ENCODE measurements around the gene CNTN4. TPM values are rescaled to one million over a fixed set of nuclear protein-coding genes. Genes with fewer than 3 reads are reported as not detected.

Gene CNTN4
- total RNA-seq, 4 donors from 2014 or later: 2.6 to 91.2 (median 13.2) TPM

GRCh38 chr3:2727101-2727500 is 628.4 kb downstream of the CNTN4 start:
- DNase-seq: no peak
- H3K4me1 ChIP-seq: no peaks in the 10 kb centered on the region
- no peaks in the 10 kb centered on the region for H3K9me3 ChIP-seq
- TF ChIP-seq CTCF (IDR thresholded peaks at IDR 0.05) (no peak), POLR2A (IDR thresholded peaks at IDR 0.05) (no peak)
- H3K36me3 ChIP-seq: no peaks in the 10 kb centered on the region
- intact Hi-C loops (cut with DNase I; ENCODE audit: low total_unique reads): no loop called here
- H3K4me3 ChIP-seq: no peak overlapping the region
- no peaks in the 10 kb centered on the region for H3K27me3 ChIP-seq
- no peak overlapping the region for H3K27ac ChIP-seq

GRCh38 chr3:2727610-2728318 is 629.1 kb downstream of the CNTN4 start:
- Histone ChIP-seq H3K27ac (no peak overlapping the region), H3K9me3 (no peaks in the 10 kb centered on the region), H3K4me1 (no peaks in the 10 kb centered on the region), H3K4me3 (no peak overlapping the region), H3K36me3 (no peaks in the 10 kb centered on the region), H3K27me3 (no peaks in the 10 kb centered on the region)
- DNase-seq: no peak
- no peak for TF ChIP-seq POLR2A (IDR thresholded peaks at IDR 0.05)
- no peak for TF ChIP-seq CTCF (IDR thresholded peaks at IDR 0.05)
- intact Hi-C loops (cut with DNase I; ENCODE audit: low total_unique reads): no loop called here

DNA sequence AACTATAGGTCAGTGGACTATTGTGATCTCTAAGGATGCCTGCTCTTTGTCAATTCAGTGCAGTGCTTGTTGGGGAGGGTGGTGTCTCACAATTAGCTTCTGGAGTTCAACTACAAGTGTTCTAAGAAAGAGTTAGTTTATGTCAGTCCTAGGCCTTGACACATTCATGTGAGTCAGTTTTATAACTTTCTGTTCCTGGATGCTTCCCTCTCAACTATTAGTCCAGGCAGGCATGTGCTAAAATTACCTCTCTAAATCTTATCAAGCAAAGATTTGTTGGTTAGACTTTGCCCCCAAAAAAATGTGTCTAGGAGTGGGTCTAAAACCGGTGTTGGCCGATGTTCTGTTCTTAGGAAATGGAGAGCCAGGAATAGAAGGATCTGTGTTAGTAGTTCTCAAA is 633.2 kb downstream of the CNTN4 start:
- H3K36me3 ChIP-seq: no peaks in the 10 kb centered on the region

DNA sequence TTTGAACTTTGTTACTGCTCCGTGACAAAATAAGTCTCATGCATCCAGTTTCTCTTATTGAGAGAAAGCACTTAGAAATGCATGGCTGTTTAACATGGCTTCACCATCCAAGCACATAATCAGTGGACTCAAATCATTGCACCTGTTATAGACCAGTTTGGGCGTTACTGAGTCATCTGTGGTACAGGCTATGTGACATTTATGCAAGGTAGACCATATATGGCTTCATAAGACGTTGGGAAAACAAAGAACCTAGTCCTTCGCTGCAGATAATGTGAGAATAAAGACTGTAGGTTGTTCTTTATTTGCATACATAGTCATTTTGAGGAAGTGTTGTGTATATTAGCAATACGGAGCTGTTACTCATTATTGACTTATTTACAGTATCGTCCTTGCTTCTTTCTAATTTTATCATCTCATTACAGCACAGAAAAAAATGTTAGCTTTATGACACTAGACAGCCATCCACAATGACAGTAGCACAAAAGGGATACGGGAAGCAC is 636.8 kb downstream of the CNTN4 start:
- intact Hi-C loops (cut with DNase I; ENCODE audit: low total_unique reads): no loop called here
- Histone ChIP-seq H3K4me3 (no peak overlapping the region), H3K27ac (no peak overlapping the region), H3K9me3 (no peaks in the 10 kb centered on the region), H3K36me3 (no peaks in the 10 kb centered on the region), H3K27me3 (no peaks in the 10 kb centered on the region), H3K4me1 (no peaks in the 10 kb centered on the region)
- no peak for DNase-seq
- no peak for TF ChIP-seq CTCF (IDR thresholded peaks at IDR 0.05)
- TF ChIP-seq POLR2A (IDR thresholded peaks at IDR 0.05): no peak

More for the DNA sequence above, 633.2 kb downstream of the CNTN4 start:
- Histone ChIP-seq H3K27me3 (no peaks in the 10 kb centered on the region), H3K9me3 (no peaks in the 10 kb centered on the region), H3K4me1 (no peaks in the 10 kb centered on the region), H3K27ac (no peak overlapping the region), H3K4me3 (no peak overlapping the region)
- intact Hi-C loops (cut with DNase I; ENCODE audit: low total_unique reads): no loop called here
- DNase-seq: no peak
- no peak for TF ChIP-seq CTCF (IDR thresholded peaks at IDR 0.05)

- Histone ChIP-seq H3K27ac (peak overlapping the region in 1 of 2 donors; percentile 18), H3K27me3 (no peaks in the 10 kb centered on the region)
- no peak for DNase-seq
These were observed 642.9 kb downstream of the CNTN4 start for GRCh38 chr3:2741516-2741915.

More at GRCh38 chr3:2741516-2741915, 642.9 kb downstream of the CNTN4 start:
- H3K4me1 ChIP-seq: no peaks in the 10 kb centered on the region
- no peaks in the 10 kb centered on the region for H3K9me3 ChIP-seq
- no peak for TF ChIP-seq CTCF (IDR thresholded peaks at IDR 0.05)
- no peak for TF ChIP-seq POLR2A (IDR thresholded peaks at IDR 0.05)
- intact Hi-C loops (cut with DNase I; ENCODE audit: low total_unique reads): no loop called here
- no peaks in the 10 kb centered on the region for H3K36me3 ChIP-seq
- no peak overlapping the region for H3K4me3 ChIP-seq
